Measurements from ENCODE around the gene HVCN1. TPM values are rescaled to one million over a fixed set of nuclear protein-coding genes. Genes with fewer than 3 reads are reported as not detected.
"Not testable (repeated sequence)": the region's sequence is repeated elsewhere in the genome, so short reads cannot be mapped to it uniquely, and the experiment has no call there.

The HVCN1 gene
- total and polyA plus RNA-seq, 4 donors: 10.7 to 21.9 (median 14.2) TPM

GRCh38 chr12:110656071-110656655 is 32.8 kb downstream of the HVCN1 start:
- H3K36me3 ChIP-seq (ENCODE audit: control insufficient read depth, insufficient read depth, low read length): peaks cover 17% of the 10 kb centered on the region
- WGBS (ENCODE audit: insufficient coverage): 71% methylated on average over 10 of the region's 11 CpGs
- no peak overlapping the region for H3K4me3 ChIP-seq (ENCODE audit: low read depth, low read length)
- H3K27ac ChIP-seq (ENCODE audit: low read depth, low read length): no peak overlapping the region
- DNase-seq (ENCODE audit: low read depth in 4 of 6, low spot score in 6 of 6): no peak
- H3K9me3 ChIP-seq (ENCODE audit: control insufficient read depth, insufficient read depth, low read length): no peaks in the 10 kb centered on the region
- peaks cover 18% of the 10 kb centered on the region for H3K4me1 ChIP-seq (ENCODE audit: control insufficient read depth, insufficient read depth, low read length)
- H3K27me3 ChIP-seq (ENCODE audit: control insufficient read depth, insufficient read depth, low read length): no peaks in the 10 kb centered on the region

GRCh38 chr12:110654238-110654637 is 34.7 kb downstream of the HVCN1 start:
- H3K9me3 ChIP-seq (ENCODE audit: control insufficient read depth, insufficient read depth, low read length); H3K4me3 ChIP-seq (ENCODE audit: low read depth, low read length); H3K27ac ChIP-seq (ENCODE audit: low read depth, low read length); DNase-seq (ENCODE audit: low read depth in 4 of 6, low spot score in 6 of 6); H3K27me3 ChIP-seq (ENCODE audit: control insufficient read depth, insufficient read depth, low read length): not testable (repeated sequence)
- peaks cover 22% of the 10 kb centered on the region for H3K4me1 ChIP-seq (ENCODE audit: control insufficient read depth, insufficient read depth, low read length)
- H3K36me3 ChIP-seq (ENCODE audit: control insufficient read depth, insufficient read depth, low read length): peaks cover 27% of the 10 kb centered on the region
- WGBS (ENCODE audit: insufficient coverage): 100% methylated on average over 1 of the region's 10 CpGs

DNA sequence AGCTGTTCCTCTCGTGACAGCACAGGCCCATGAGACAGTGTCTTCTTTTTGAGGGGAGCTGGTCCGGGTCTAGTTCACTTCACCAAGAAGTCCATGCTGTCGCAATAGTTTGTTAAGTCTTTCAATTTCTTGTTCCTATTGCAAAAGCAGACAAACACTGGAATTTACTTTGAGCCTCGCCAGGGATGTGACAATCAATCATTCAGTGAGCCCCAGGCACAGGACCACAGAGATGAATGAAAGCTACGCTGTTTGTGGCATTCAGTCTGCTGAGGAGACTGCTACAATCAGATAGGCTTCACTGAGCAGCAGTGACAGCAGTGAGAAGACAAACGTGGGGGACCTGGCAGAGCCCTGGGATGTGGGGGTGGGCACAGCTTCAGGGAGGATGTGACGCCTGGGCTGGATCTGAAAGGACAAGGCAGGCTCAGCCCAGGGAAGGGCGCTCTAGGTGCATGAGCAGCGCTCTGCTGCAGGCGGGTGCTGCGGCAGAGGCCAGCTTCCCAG is 39.5 kb downstream of the HVCN1 start:
- Histone ChIP-seq H3K36me3 (ENCODE audit: control insufficient read depth, insufficient read depth, low read length) (peaks cover 41% of the 10 kb centered on the region), H3K9me3 (ENCODE audit: control insufficient read depth, insufficient read depth, low read length) (no peaks in the 10 kb centered on the region), H3K4me3 (ENCODE audit: low read depth, low read length) (no peak overlapping the region), H3K4me1 (ENCODE audit: control insufficient read depth, insufficient read depth, low read length) (peaks cover 12% of the 10 kb centered on the region), H3K27me3 (ENCODE audit: control insufficient read depth, insufficient read depth, low read length) (no peaks in the 10 kb centered on the region), H3K27ac (ENCODE audit: low read depth, low read length) (no peak overlapping the region)
- peak in 3 of 6 donors; percentile 26 to 79 (median 74) for DNase-seq (ENCODE audit: low read depth in 4 of 6, low spot score in 6 of 6)
- WGBS (ENCODE audit: insufficient coverage): 35% methylated on average over 11 of the region's 11 CpGs

GRCh38 chr12:110647631-110648040 is 41.3 kb downstream of the HVCN1 start:
- H3K36me3 ChIP-seq (ENCODE audit: control insufficient read depth, insufficient read depth, low read length): peaks cover 44% of the 10 kb centered on the region
- no peak overlapping the region for H3K27ac ChIP-seq (ENCODE audit: low read depth, low read length)
- peaks cover 12% of the 10 kb centered on the region for H3K4me1 ChIP-seq (ENCODE audit: control insufficient read depth, insufficient read depth, low read length)
- peak in 1 of 6 donors; percentile 66 for DNase-seq (ENCODE audit: low read depth in 4 of 6, low spot score in 6 of 6)
- 43% methylated on average over 3 of the region's 7 CpGs for WGBS (ENCODE audit: insufficient coverage)
- no peak overlapping the region for H3K4me3 ChIP-seq (ENCODE audit: low read depth, low read length)
- no peaks in the 10 kb centered on the region for H3K9me3 ChIP-seq (ENCODE audit: control insufficient read depth, insufficient read depth, low read length)
- no peaks in the 10 kb centered on the region for H3K27me3 ChIP-seq (ENCODE audit: control insufficient read depth, insufficient read depth, low read length)

- Histone ChIP-seq H3K27ac (ENCODE audit: low read depth, low read length) (no peak overlapping the region), H3K4me1 (ENCODE audit: control insufficient read depth, insufficient read depth, low read length) (peaks cover 16% of the 10 kb centered on the region), H3K27me3 (ENCODE audit: control insufficient read depth, insufficient read depth, low read length) (no peaks in the 10 kb centered on the region), H3K36me3 (ENCODE audit: control insufficient read depth, insufficient read depth, low read length) (peaks cover 26% of the 10 kb centered on the region), H3K4me3 (ENCODE audit: low read depth, low read length) (no peak overlapping the region), H3K9me3 (ENCODE audit: control insufficient read depth, insufficient read depth, low read length) (no peaks in the 10 kb centered on the region)
- DNase-seq (ENCODE audit: low read depth in 4 of 6, low spot score in 6 of 6): peak in 2 of 6 donors; percentile 39 to 62
- WGBS (ENCODE audit: insufficient coverage): 0% methylated on average over 2 of the region's 7 CpGs
These were observed 47.4 kb downstream of the HVCN1 start for GRCh38 chr12:110641521-110641920.

GRCh38 chr12:110640275-110641025 is 48.5 kb downstream of the HVCN1 start:
- H3K36me3 ChIP-seq (ENCODE audit: control insufficient read depth, insufficient read depth, low read length): peaks cover 21% of the 10 kb centered on the region
- H3K4me3 ChIP-seq (ENCODE audit: low read depth, low read length): no peak overlapping the region
- H3K4me1 ChIP-seq (ENCODE audit: control insufficient read depth, insufficient read depth, low read length): peaks cover 13% of the 10 kb centered on the region
- H3K9me3 ChIP-seq (ENCODE audit: control insufficient read depth, insufficient read depth, low read length): no peaks in the 10 kb centered on the region
- H3K27ac ChIP-seq (ENCODE audit: low read depth, low read length): no peak overlapping the region
- WGBS (ENCODE audit: insufficient coverage): 87% methylated on average over 13 of the region's 15 CpGs
- peak in 1 of 6 donors; percentile 18 for DNase-seq (ENCODE audit: low read depth in 4 of 6, low spot score in 6 of 6)
- no peaks in the 10 kb centered on the region for H3K27me3 ChIP-seq (ENCODE audit: control insufficient read depth, insufficient read depth, low read length)

DNA sequence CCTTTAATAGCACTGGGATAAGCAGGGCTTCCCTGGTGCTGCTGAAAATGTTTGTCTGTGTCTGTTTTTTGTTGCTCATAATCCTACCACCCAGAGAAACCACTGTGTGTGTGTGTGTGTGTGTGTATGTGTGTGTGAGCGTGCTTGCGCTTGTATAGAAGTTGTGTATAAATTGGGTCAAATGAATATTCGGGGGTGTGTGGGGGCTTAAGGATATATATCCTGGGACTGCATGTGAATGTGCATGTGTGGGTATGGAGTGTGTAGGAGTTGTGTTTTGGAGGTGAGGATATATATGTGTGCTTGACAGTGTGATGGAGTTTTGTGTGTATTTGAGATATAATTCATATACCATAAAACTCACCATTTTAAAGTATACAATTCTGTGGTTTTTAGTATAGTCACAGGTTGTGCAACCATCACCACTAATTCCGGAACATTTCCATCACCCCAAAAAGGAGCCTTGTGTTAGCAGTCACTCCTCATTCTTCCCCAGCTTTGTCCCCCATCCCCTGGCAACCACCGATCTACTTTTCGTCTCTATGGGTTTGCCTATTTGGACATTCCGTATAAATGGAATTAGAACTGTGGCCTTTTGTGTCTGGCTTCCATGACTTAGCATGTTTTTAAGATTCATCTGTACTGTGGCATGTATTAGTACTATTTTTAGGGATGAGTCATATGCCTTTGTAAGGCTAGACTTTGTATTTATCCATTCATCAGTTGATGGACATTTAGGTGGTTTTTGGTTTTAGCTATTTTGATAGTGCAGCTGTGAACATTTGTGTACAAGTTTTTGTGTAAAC is 49.4 kb downstream of the HVCN1 start:
- H3K4me1 ChIP-seq (ENCODE audit: control insufficient read depth, insufficient read depth, low read length): peaks cover 13% of the 10 kb centered on the region
- H3K27me3 ChIP-seq (ENCODE audit: control insufficient read depth, insufficient read depth, low read length): no peaks in the 10 kb centered on the region
- H3K9me3 ChIP-seq (ENCODE audit: control insufficient read depth, insufficient read depth, low read length): no peaks in the 10 kb centered on the region
- no peak overlapping the region for H3K4me3 ChIP-seq (ENCODE audit: low read depth, low read length)
- H3K27ac ChIP-seq (ENCODE audit: low read depth, low read length): no peak overlapping the region
- peaks cover 16% of the 10 kb centered on the region for H3K36me3 ChIP-seq (ENCODE audit: control insufficient read depth, insufficient read depth, low read length)
- WGBS (ENCODE audit: insufficient coverage): no CpG with 5 or more reads among the region's 7 CpGs
- DNase-seq (ENCODE audit: low read depth in 4 of 6, low spot score in 6 of 6): peak in 2 of 6 donors; percentile 33 to 53

GRCh38 chr12:110638796-110639195 is 50.1 kb downstream of the HVCN1 start:
- no peak for DNase-seq (ENCODE audit: low read depth in 4 of 6, low spot score in 6 of 6)
- Histone ChIP-seq H3K27ac (ENCODE audit: low read depth, low read length) (no peak overlapping the region), H3K27me3 (ENCODE audit: control insufficient read depth, insufficient read depth, low read length) (no peaks in the 10 kb centered on the region), H3K36me3 (ENCODE audit: control insufficient read depth, insufficient read depth, low read length) (peaks cover 13% of the 10 kb centered on the region), H3K4me3 (ENCODE audit: low read depth, low read length) (no peak overlapping the region), H3K9me3 (ENCODE audit: control insufficient read depth, insufficient read depth, low read length) (no peaks in the 10 kb centered on the region), H3K4me1 (ENCODE audit: control insufficient read depth, insufficient read depth, low read length) (peaks cover 13% of the 10 kb centered on the region)
- WGBS (ENCODE audit: insufficient coverage): 65% methylated on average over 4 of the region's 5 CpGs

GRCh38 chr12:110637869-110638441 is 51.0 kb downstream of the HVCN1 start:
- peaks cover 13% of the 10 kb centered on the region for H3K4me1 ChIP-seq (ENCODE audit: control insufficient read depth, insufficient read depth, low read length)
- 67% methylated on average over 3 of the region's 3 CpGs for WGBS (ENCODE audit: insufficient coverage)
- no peaks in the 10 kb centered on the region for H3K9me3 ChIP-seq (ENCODE audit: control insufficient read depth, insufficient read depth, low read length)
- H3K4me3 ChIP-seq (ENCODE audit: low read depth, low read length): no peak overlapping the region
- H3K27me3 ChIP-seq (ENCODE audit: control insufficient read depth, insufficient read depth, low read length): no peaks in the 10 kb centered on the region
- H3K36me3 ChIP-seq (ENCODE audit: control insufficient read depth, insufficient read depth, low read length): peaks cover 17% of the 10 kb centered on the region
- no peak for DNase-seq (ENCODE audit: low read depth in 4 of 6, low spot score in 6 of 6)
- H3K27ac ChIP-seq (ENCODE audit: low read depth, low read length): no peak overlapping the region

Measured in spinal cord (tissue), 10 donors.